Mononuclear cell (primary cell): ENCODE data around the gene TUSC2. TPM values are rescaled to one million over a fixed set of nuclear protein-coding genes. Genes with fewer than 3 reads are reported as not detected.
"Not testable (repeated sequence)": the region's sequence is repeated elsewhere in the genome, so short reads cannot be mapped to it uniquely, and the experiment has no call there.

Source experiments
- H3K27me3 ChIP-seq: 2 replicates; pipeline ENCODE4 v1.6.0; 2011; ENCODE audit warnings: low read length, control low read depth; ENCODE audit not compliant: insufficient read depth
- H3K4me1 ChIP-seq: 2 replicates; pipeline ENCODE4 v1.5.1; 2011; ENCODE audit warnings: mild to moderate bottlenecking, low read length, control low read depth; ENCODE audit not compliant: insufficient read depth
- H3K4me3 ChIP-seq: 2 replicates; pipeline ENCODE4 v1.5.1; 2011; ENCODE audit warnings: mild to moderate bottlenecking, low read length, moderate library complexity
- H3K9me3 ChIP-seq: 2 replicates; pipeline ENCODE4 v1.5.1; 2011; ENCODE audit warnings: low read depth, mild to moderate bottlenecking, control low read depth, low read length
- total RNA-seq: library from RNA; depleted of rRNA; stranded (reverse); fragments of >200 nt; gene quantifications from one replicate; pipeline ENCODE4 v1.2.3, GENCODE V29; 2012

The TUSC2 gene
- total RNA-seq, 1 donor = 15.3 TPM

- H3K27me3 ChIP-seq = no peaks in the 10 kb centered on the region
- H3K4me3 ChIP-seq = peak overlapping the region; percentile 73
- no peaks in the 10 kb centered on the region for H3K9me3 ChIP-seq
- peaks cover 79% of the 10 kb centered on the region for H3K4me1 ChIP-seq
These were observed 8.0 kb downstream of the TUSC2 start for GRCh38 chr3:50319894-50320625.

- Histone ChIP-seq H3K9me3 (no peaks in the 10 kb centered on the region), H3K4me3 (no peak overlapping the region), H3K4me1 (peaks cover 72% of the 10 kb centered on the region), H3K27me3 (no peaks in the 10 kb centered on the region)
These were observed 8.7 kb downstream of the TUSC2 start for GRCh38 chr3:50319181-50319893.

- Histone ChIP-seq H3K27me3 (no peaks in the 10 kb centered on the region), H3K9me3 (no peaks in the 10 kb centered on the region), H3K4me1 (peaks cover 65% of the 10 kb centered on the region), H3K4me3 (no peak overlapping the region)
These were observed 9.4 kb downstream of the TUSC2 start for GRCh38 chr3:50318615-50319014.

GRCh38 chr3:50318163-50318562, 9.9 kb downstream of the TUSC2 start:
- Histone ChIP-seq H3K27me3 (no peaks in the 10 kb centered on the region), H3K4me1 (peaks cover 60% of the 10 kb centered on the region), H3K4me3 (no peak overlapping the region), H3K9me3 (no peaks in the 10 kb centered on the region)

- H3K27me3 ChIP-seq = no peaks in the 10 kb centered on the region
- no peaks in the 10 kb centered on the region for H3K9me3 ChIP-seq
- H3K4me1 ChIP-seq = peaks cover 52% of the 10 kb centered on the region
- H3K4me3 ChIP-seq = no peak overlapping the region
These were observed 10.7 kb downstream of the TUSC2 start for GRCh38 chr3:50317300-50317699.

GRCh38 chr3:50316657-50317242, 11.3 kb downstream of the TUSC2 start:
- no peaks in the 10 kb centered on the region for H3K9me3 ChIP-seq
- H3K27me3 ChIP-seq = no peaks in the 10 kb centered on the region
- peaks cover 46% of the 10 kb centered on the region for H3K4me1 ChIP-seq
- H3K4me3 ChIP-seq = no peak overlapping the region

- H3K27me3 ChIP-seq = no peaks in the 10 kb centered on the region
- no peaks in the 10 kb centered on the region for H3K9me3 ChIP-seq
- H3K4me3 ChIP-seq = no peak overlapping the region
- H3K4me1 ChIP-seq = peaks cover 34% of the 10 kb centered on the region
These were observed 13.2 kb downstream of the TUSC2 start for GRCh38 chr3:50314816-50315215.

- H3K4me3 ChIP-seq = no peak overlapping the region
- H3K4me1 ChIP-seq = peaks cover 29% of the 10 kb centered on the region
- H3K27me3 ChIP-seq = no peaks in the 10 kb centered on the region
- no peaks in the 10 kb centered on the region for H3K9me3 ChIP-seq
These were observed 13.7 kb downstream of the TUSC2 start for GRCh38 chr3:50314342-50314741.

- H3K4me3 ChIP-seq, H3K27me3 ChIP-seq, H3K9me3 ChIP-seq, H3K4me1 ChIP-seq: not testable (repeated sequence)
These were observed 16.0 kb downstream of the TUSC2 start for GRCh38 chr3:50312041-50312440.

- Histone ChIP-seq H3K27me3 (no peaks in the 10 kb centered on the region), H3K9me3 (no peaks in the 10 kb centered on the region), H3K4me3 (no peak overlapping the region), H3K4me1 (peaks cover 15% of the 10 kb centered on the region)
These were observed 23.4 kb downstream of the TUSC2 start for GRCh38 chr3:50304601-50305000.

GRCh38 chr3:50303013-50303815, 24.8 kb downstream of the TUSC2 start, which contains the start of gene HYAL1:
Gene HYAL1, minus strand, starts transcription at chr3:50303574. Its CDS starts 618 bp downstream, at chr3:50302956.
- Histone ChIP-seq H3K9me3 (no peaks in the 10 kb centered on the region), H3K4me3 (no peak within 1 kb of the TSS), H3K4me1 (peaks cover 25% of the 10 kb centered on the region), H3K27me3 (no peaks in the 10 kb centered on the region)

- no peak overlapping the region for H3K4me3 ChIP-seq
These were observed 25.7 kb downstream of the TUSC2 start for GRCh38 chr3:50302095-50303012.

GRCh38 chr3:50300681-50301254, 27.3 kb downstream of the TUSC2 start:
- no peaks in the 10 kb centered on the region for H3K27me3 ChIP-seq
- peaks cover 34% of the 10 kb centered on the region for H3K4me1 ChIP-seq
- no peaks in the 10 kb centered on the region for H3K9me3 ChIP-seq
- H3K4me3 ChIP-seq = no peak overlapping the region

More at GRCh38 chr3:50302095-50303012, 25.7 kb downstream of the TUSC2 start:
- Histone ChIP-seq H3K4me1 (peaks cover 33% of the 10 kb centered on the region), H3K27me3 (no peaks in the 10 kb centered on the region), H3K9me3 (no peaks in the 10 kb centered on the region)
